Measurements from ENCODE around the gene MEIS2.

The MEIS2 gene

DNA sequence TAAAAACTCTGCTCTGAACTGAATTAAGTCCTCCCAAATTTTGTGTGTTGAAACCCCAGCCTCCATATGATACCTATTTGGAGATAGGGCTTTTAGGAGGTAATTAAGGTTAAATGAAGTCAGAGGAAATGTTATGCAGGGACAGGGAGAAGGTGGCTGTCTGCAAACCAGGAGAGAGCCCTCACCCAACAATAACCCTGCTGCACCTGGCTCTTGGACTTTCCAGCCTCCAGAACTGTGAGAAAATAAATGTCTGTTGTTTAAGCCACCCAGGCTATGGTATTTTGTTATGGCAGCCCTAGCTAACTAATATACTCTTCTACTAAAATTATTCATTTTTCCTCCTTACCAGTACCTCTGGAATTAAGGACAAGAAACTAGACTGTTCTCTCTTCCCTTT lies 79.5 kb downstream of the MEIS2 start:
- no peak for DNase-seq (ENCODE audit: low read depth)
- TF ChIP-seq, protein P1, sequence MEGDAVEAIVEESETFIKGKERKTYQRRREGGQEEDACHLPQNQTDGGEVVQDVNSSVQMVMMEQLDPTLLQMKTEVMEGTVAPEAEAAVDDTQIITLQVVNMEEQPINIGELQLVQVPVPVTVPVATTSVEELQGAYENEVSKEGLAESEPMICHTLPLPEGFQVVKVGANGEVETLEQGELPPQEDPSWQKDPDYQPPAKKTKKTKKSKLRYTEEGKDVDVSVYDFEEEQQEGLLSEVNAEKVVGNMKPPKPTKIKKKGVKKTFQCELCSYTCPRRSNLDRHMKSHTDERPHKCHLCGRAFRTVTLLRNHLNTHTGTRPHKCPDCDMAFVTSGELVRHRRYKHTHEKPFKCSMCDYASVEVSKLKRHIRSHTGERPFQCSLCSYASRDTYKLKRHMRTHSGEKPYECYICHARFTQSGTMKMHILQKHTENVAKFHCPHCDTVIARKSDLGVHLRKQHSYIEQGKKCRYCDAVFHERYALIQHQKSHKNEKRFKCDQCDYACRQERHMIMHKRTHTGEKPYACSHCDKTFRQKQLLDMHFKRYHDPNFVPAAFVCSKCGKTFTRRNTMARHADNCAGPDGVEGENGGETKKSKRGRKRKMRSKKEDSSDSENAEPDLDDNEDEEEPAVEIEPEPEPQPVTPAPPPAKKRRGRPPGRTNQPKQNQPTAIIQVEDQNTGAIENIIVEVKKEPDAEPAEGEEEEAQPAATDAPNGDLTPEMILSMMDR (IDR thresholded peaks at IDR 0.05; ENCODE audit: insufficient read depth, low read depth, low read length, missing control alignments), result no peak
- H3K4me3 ChIP-seq (ENCODE audit: low read length), result no peak overlapping the region

DNA sequence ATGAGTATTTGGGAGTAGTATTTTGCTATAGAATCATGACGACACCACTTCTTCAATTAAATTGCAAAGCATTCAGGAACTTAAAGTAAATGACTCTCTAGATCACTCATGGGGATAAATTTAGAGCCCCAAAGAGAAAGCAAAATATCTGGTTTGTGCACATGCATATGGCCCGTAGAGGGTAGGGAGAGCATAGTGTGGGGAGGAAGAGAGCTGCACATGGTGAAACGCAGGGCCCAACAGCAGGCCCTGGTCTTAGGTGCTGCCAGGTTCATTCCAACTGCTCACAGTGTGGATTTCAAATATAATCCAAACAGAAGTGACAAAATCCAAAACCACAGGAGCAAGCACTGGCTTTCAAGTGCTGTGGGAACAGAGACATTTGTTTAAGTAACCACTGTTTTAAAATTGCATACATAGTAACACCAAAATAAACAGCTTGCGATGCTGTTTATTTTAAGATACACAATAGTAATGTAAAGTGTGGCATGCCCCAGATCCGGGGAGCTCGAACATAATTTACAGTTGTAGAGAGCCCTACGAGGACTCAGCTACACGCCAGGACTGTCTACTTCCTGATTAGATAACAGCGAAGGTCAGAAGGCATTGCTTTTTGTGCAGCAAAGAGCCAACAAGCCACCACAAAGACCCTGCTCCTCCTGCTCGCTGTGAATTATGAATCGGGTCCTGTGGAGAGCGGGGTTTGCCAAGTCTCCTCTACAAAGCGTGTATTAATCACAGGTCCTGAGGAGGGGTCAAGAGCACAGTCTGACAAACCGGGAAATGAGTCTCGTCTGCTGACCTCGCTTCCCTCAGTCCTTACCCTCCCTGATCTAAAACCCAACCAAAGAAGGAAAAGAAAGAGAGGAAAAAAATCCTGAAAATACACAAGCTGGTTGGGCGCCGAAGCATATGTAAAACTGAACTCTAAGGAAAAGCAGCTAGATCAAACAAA lies 80.6 kb downstream of the MEIS2 start:
- no peak for DNase-seq (ENCODE audit: low read depth)
- TF ChIP-seq, protein P1 (IDR thresholded peaks at IDR 0.05; ENCODE audit: insufficient read depth, low read depth, low read length, missing control alignments), result no peak
- no peak overlapping the region for H3K4me3 ChIP-seq (ENCODE audit: low read length)

DNA sequence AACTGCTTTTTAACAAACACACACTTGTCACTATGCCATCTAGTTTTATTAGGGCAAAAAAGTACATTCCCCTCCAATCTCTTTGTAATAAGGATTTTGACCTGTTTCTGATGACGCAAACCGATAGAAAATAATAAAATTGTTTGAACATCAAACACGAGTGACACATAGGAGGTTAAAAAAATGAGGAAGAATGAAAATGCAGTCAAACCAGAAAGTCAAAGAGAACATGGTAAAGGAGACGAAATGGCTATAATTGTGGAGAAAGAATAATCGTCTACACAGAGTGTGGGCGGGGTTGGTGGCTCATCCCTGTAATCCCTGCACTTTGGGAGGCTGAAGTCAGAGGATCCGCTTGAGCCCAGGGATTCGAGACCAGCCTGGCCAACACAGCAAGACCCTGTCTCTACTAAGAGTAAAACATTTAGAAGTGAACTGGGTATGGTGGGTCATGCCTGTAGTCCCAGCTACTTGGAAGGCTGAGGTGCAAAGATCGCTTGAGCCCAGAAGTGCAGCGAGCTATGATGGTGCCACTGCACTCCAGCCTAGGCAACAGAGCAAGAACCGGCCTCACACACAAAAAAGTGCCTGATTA lies 83.2 kb downstream of the MEIS2 start:
- H3K4me3 ChIP-seq (ENCODE audit: low read length), result no peak overlapping the region
- DNase-seq (ENCODE audit: low read depth), result peak; percentile 25
- TF ChIP-seq, protein P1 (IDR thresholded peaks at IDR 0.05; ENCODE audit: insufficient read depth, low read depth, low read length, missing control alignments), result no peak

DNA sequence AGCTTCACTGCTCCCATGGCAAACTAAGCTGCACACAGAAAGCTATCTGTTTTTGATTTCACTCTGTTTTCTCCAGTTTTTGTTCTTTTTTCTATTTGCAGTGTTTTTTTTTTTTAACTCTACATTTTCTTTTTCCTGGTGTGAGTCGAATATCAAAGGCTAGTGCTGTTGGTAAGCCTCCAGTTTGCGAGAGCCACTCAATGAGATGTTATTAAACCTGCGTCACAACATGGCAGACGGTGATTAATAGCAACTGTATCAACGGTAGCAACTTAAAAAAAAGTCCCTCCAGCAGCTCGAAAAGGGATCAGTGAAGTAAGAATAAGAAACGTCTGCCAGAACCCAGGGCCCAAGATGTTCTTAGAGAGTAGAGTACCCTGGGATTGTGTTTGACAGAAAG lies 84.1 kb downstream of the MEIS2 start:
- H3K4me3 ChIP-seq (ENCODE audit: low read length), result no peak overlapping the region
- no peak for DNase-seq (ENCODE audit: low read depth)
- TF ChIP-seq, protein P1 (IDR thresholded peaks at IDR 0.05; ENCODE audit: insufficient read depth, low read depth, low read length, missing control alignments), result no peak

DNA sequence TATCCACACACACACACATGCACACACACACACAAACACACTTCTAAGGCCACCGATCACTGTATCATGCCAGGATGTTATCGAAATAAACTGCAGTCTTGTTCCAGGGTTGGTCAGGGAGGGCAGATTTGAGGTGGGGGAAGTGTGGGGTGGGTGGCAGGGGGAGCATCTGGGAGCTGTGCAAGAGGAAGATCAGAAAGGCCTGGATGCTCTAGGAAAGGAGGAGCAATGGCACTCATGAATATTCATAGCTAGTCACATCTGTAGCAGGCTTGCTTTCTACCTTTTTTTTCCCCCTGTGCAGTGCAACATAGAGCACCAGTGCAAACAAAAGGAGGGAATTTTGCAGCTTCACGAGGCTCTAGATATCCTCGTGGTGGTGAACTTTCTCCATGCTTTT lies 84.9 kb downstream of the MEIS2 start:
- no peak overlapping the region for H3K4me3 ChIP-seq (ENCODE audit: low read length)
- no peak for DNase-seq (ENCODE audit: low read depth)
- TF ChIP-seq, protein P1 (IDR thresholded peaks at IDR 0.05; ENCODE audit: insufficient read depth, low read depth, low read length, missing control alignments), result no peak

DNA sequence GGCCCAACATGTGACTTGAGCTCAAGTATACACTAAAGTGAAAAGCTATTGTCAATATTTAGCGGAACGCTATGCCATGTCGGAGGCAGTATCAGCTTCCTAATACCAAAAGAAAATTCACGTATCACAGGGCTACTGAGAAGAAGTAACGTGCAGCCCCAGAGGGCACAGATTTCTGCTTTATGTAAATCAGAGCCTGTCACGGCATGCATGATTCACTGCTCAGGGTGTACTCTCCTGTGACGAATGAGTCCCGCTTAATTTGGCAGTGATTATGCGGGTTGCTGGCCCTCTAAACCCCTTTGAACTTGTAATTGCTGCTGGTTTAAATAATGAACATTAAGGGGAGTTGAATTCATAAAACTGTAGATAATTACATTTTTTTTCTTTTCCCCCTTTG lies 85.3 kb downstream of the MEIS2 start:
- DNase-seq (ENCODE audit: low read depth), result peak; percentile 89
- no peak overlapping the region for H3K4me3 ChIP-seq (ENCODE audit: low read length)
- TF ChIP-seq, protein P1 (IDR thresholded peaks at IDR 0.05; ENCODE audit: insufficient read depth, low read depth, low read length, missing control alignments), result no peak

Measured in epithelial cell of esophagus (primary cell).